K562 (cell line): ENCODE data around the gene RXFP3. TPM values are rescaled to one million over a fixed set of nuclear protein-coding genes. Genes with fewer than 3 reads are reported as not detected.
A peak's percentile ranks its signal among the peaks of the same experiment; 100 is the strongest.

Experiments used
- ATAC-seq: fragments of 200-7000 bp; cut with Tn5 transposase; 3 replicates; pipeline ENCODE4 v1.9.1; 2020; ENCODE audit warnings: moderate library complexity
- Bru-seq: library from RNA; stranded (reverse); fragments of 400-500 nt; gene quantifications from one replicate; lab custom pipeline; 2021; lab: Mats Ljungman, UMichigan
- BruChase-seq, 2 experiments: library from RNA; stranded (reverse); fragments of 400-500 nt; gene quantifications; one replicate each; lab custom pipeline; 2021; lab: Mats Ljungman, UMichigan
- BruUV-seq: library from RNA; stranded (reverse); fragments of 400-500 nt; replicated peaks from 2 replicates; lab custom pipeline; 2021; lab: Mats Ljungman, UMichigan
- CTCF ChIA-PET: fragments of 300-600 bp; formaldehyde crosslinking; extraction: SDS; loops from one replicate; lab custom pipeline; 2021; ENCODE audit warnings: low intra/inter-chr PET ratio; lab: Yijun Ruan, JAX
- POLR2A ChIA-PET: fragments of 300-600, 350-650 bp; sonication (Branson Sonifier 250); formaldehyde crosslinking; extraction: SDS; loops from one replicate; lab custom pipeline; 2021; ENCODE audit warnings: antibody characterized with exemption, inconsistent platforms; lab: Yijun Ruan, JAX
- DNase-seq, 4 experiments: peaks; one replicate each; pipeline versions ENCODE4 v3.0.0 to v3.0.0-alpha.2; 2011 to 2018; ENCODE audit warnings: low spot score in 3 of 4, mixed read lengths in 3 of 4; ENCODE audit errors: extremely low read depth in 1 of 4
- FAIRE-seq: peaks from 2 replicates; lab custom pipeline; 2011; peaks lifted over from hg19 to GRCh38; lab: Jason Lieb, UNC
- H2AFZ ChIP-seq: 2 replicates; pipeline ENCODE4 v1.6.0; 2011; ENCODE audit warnings: low read depth, low read length, control low read depth, inconsistent platforms
- H3K27ac ChIP-seq: fragments of 200-600 bp; 3 replicates; pipeline ENCODE4 v1.8.0; 2011; ENCODE audit warnings: low read depth, mild to moderate bottlenecking, control low read depth, inconsistent platforms, low read length, moderate library complexity, mixed read lengths; ENCODE audit errors: extremely low read depth
- H3K27me3 ChIP-seq, 2 experiments: fragments of 300-600 bp in 1 of 2; 2 replicates in 1 of 2; 3 replicates in 1 of 2; pipeline versions ENCODE4 v1.6.0 to v1.8.0; 2011; ENCODE audit warnings: inconsistent platforms in 2 of 2, low read length in 2 of 2, mild to moderate bottlenecking in 1 of 2, mixed read lengths in 1 of 2, moderate library complexity in 1 of 2; ENCODE audit not compliant: control insufficient read depth in 2 of 2, insufficient read depth in 2 of 2
- H3K36me3 ChIP-seq: fragments of 300-600 bp; 3 replicates; pipeline ENCODE4 v1.8.0; 2011; ENCODE audit warnings: mild to moderate bottlenecking, low read length, inconsistent platforms; ENCODE audit not compliant: control insufficient read depth, insufficient read depth
- H3K4me1 ChIP-seq, 2 experiments: fragments of 200-600 bp in 1 of 2; replicated peaks in 1 of 2; 2 replicates in 1 of 2; 3 replicates in 1 of 2; pipeline versions ENCODE4 v1.5.1 to v1.8.0; 2011; ENCODE audit warnings: inconsistent platforms in 2 of 2, low read length in 2 of 2, mild to moderate bottlenecking in 1 of 2, mixed read lengths in 1 of 2, moderate library complexity in 1 of 2; ENCODE audit not compliant: control insufficient read depth in 2 of 2, insufficient read depth in 2 of 2
- H3K4me2 ChIP-seq: 2 replicates; pipeline ENCODE4 v1.6.1; 2011; ENCODE audit warnings: low read length, control low read depth, inconsistent platforms, mixed read lengths; ENCODE audit not compliant: insufficient read depth
- H3K4me3 ChIP-seq: fragments of 200-600 bp; sonication (generic), shearing (Covaris generic); 2 replicates; pipeline ENCODE4 v1.5.1; 2016; ENCODE audit warnings: control low read depth, inconsistent platforms
- H3K79me2 ChIP-seq: fragments of 200-600 bp; 3 replicates; pipeline ENCODE4 v1.8.0; 2011; ENCODE audit warnings: low read length, inconsistent platforms; ENCODE audit not compliant: control insufficient read depth, insufficient read depth
- H3K9ac ChIP-seq, 2 experiments: 2 replicates each; pipeline versions ENCODE4 v1.6.0 to v1.6.1; 2011; ENCODE audit warnings: low read depth in 2 of 2, low read length in 2 of 2, control low read depth in 1 of 2, inconsistent platforms in 1 of 2, mild to moderate bottlenecking in 1 of 2, mixed read lengths in 1 of 2; ENCODE audit not compliant: insufficient read depth in 1 of 2
- H3K9me1 ChIP-seq: one replicate; pipeline ENCODE4 v1.6.0; 2011; ENCODE audit warnings: inconsistent platforms, mild to moderate bottlenecking, low read length, moderate library complexity; ENCODE audit not compliant: control insufficient read depth, insufficient read depth
- H3K9me3 ChIP-seq: replicated peaks from 2 replicates; pipeline ENCODE4 v1.5.1; 2011; ENCODE audit warnings: low read depth, low read length, inconsistent platforms; ENCODE audit not compliant: control insufficient read depth, insufficient read depth
- H4K20me1 ChIP-seq: replicated peaks from 2 replicates; pipeline ENCODE4 v1.6.1; 2011; ENCODE audit warnings: low read length, inconsistent platforms, mixed read lengths; ENCODE audit not compliant: control insufficient read depth, insufficient read depth
- C11orf30 ChIP-seq: fragments of 450-650 bp; IDR thresholded peaks from 2 replicates; pipeline ENCODE4 v1.6.1; 2016; ENCODE audit warnings: low read depth, mild to moderate bottlenecking
- COPS2 ChIP-seq: fragments of 450-650 bp; conservative IDR thresholded peaks from 2 replicates; pipeline ENCODE4 v1.6.1; 2016; ENCODE audit warnings: mild to moderate bottlenecking, moderate library complexity
- CSDE1 ChIP-seq, 2 experiments: fragments of 450-650 bp; IDR thresholded peaks; 2 replicates each; pipeline ENCODE4 v1.6.1; 2016; ENCODE audit warnings: mild to moderate bottlenecking in 1 of 2
- EHMT2 ChIP-seq: fragments of 450-650 bp; IDR thresholded peaks from 2 replicates; pipeline ENCODE4 v1.6.1; 2018; ENCODE audit warnings: antibody characterized with exemption
- FOXK2 ChIP-seq, 2 experiments: fragments of 450-650 bp; IDR thresholded peaks in 1 of 2; conservative IDR thresholded peaks in 1 of 2; 2 replicates each; pipeline ENCODE4 v1.6.1; 2016; ENCODE audit warnings: low read depth in 2 of 2, mild to moderate bottlenecking in 1 of 2
- HSF4 ChIP-seq: fragments of 250-450 bp; sonication (Bioruptor Pico); IDR thresholded peaks from 2 replicates; pipeline ENCODE4 v2.1.2; 2022; ENCODE audit warnings: mild to moderate bottlenecking, moderate library complexity, borderline replicate concordance
- KDM1A ChIP-seq, 2 experiments: fragments of 450-650 bp; IDR thresholded peaks; 2 replicates each; pipeline ENCODE4 v1.6.1; 2016; ENCODE audit warnings: mild to moderate bottlenecking in 2 of 2
- KLF16 ChIP-seq: IDR thresholded peaks from 2 replicates; pipeline ENCODE4 v1.6.1; 2016; ENCODE audit warnings: antibody characterized with exemption
- PML ChIP-seq: IDR thresholded peaks from 2 replicates; pipeline ENCODE4 v1.6.1; 2012; ENCODE audit warnings: low read length, inconsistent platforms
- SMAD2 ChIP-seq: fragments of 150-350 bp; IDR thresholded peaks from 2 replicates; pipeline ENCODE4 v1.6.1; 2014; ENCODE audit warnings: low read depth, mild to moderate bottlenecking, low read length
- TOE1 ChIP-seq, 2 experiments: fragments of 450-650 bp in 1 of 2; sonication (generic) in 1 of 2; formaldehyde crosslinking in 1 of 2; IDR thresholded peaks; 2 replicates each; pipeline versions ENCODE4 v1.7.1 to v1.8.0; 2016 to 2022; ENCODE audit warnings: borderline replicate concordance in 2 of 2, mild to moderate bottlenecking in 2 of 2, antibody characterized with exemption in 1 of 2, inconsistent platforms in 1 of 2, low read depth in 1 of 2, missing genetic modification reagents in 1 of 2, moderate library complexity in 1 of 2
- ZBTB1 ChIP-seq: sonication (generic); formaldehyde crosslinking; IDR thresholded peaks from 2 replicates; pipeline ENCODE4 v1.8.1; 2023; ENCODE audit warnings: missing genetic modification reagents, low read depth, mild to moderate bottlenecking, borderline replicate concordance
- ZNF143 ChIP-seq: sonication (generic); formaldehyde crosslinking; IDR thresholded peaks from 2 replicates; pipeline ENCODE4 v1.9.0; 2022; ENCODE audit warnings: mild to moderate bottlenecking, missing genetic modification reagents
- ZNF780A ChIP-seq: fragments of 250-450 bp; sonication (Bioruptor Pico); IDR thresholded peaks from 2 replicates; pipeline ENCODE4 v1.5.0; 2021; ENCODE audit warnings: mild to moderate bottlenecking
- WGBS: fragments of 100-300 bp; shearing (Covaris generic); methylation state at CpG from one replicate; pipeline ENCODE4 v1.1.6; 2016; ENCODE audit warnings: low coverage, mixed read lengths; ENCODE audit not compliant: insufficient coverage; ENCODE audit errors: missing lambda C conversion rate; 5-methylcytosine and 5-hydroxymethylcytosine counted together
- in situ Hi-C: fragments of 300-500 bp; cut with MboI; formaldehyde crosslinking; loops from 4 replicates; pipeline ENCODE4 v1.15.0; 2018; ENCODE audit warnings: inconsistent platforms, mixed read lengths
- intact Hi-C: fragments of 100-400 bp; cut with micrococcal nuclease; formaldehyde crosslinking; loops from 2 replicates; pipeline ENCODE4 v1.14.2; 2022
- long read RNA-seq, 3 experiments: library from polyadenylated mRNA in 2 of 3; library from RNA in 1 of 3; unstranded in 2 of 3; stranded (forward) in 1 of 3; transcript quantifications; one replicate each; pipeline ENCODE4 v2.0.0, GENCODE V29; 2019 to 2022
- polyA minus RNA-seq, 3 experiments: library from RNA; depleted of rRNA, polyadenylated mRNA; stranded (reverse); fragments of >200 nt; gene quantifications; 2 replicates each; pipeline ENCODE4 v1.2.3, GENCODE V29; 2011
- polyA plus RNA-seq, 8 experiments: library from polyadenylated mRNA; depleted of rRNA in 4 of 8; stranded (reverse) in 5 of 8; unstranded in 3 of 8; fragments of >200 nt; fragmentation: Nextera tagmentation in 2 of 8; fragmentation: Illumina TruSeq in 1 of 8; extraction: Ambion mirVana in 2 of 8; extraction: Trizol in 1 of 8; gene quantifications; 2 replicates each; pipeline versions ENCODE4 v1.2.1 to v1.2.3, GENCODE V29; 2011 to 2014; ENCODE audit warnings: inconsistent platforms in 1 of 8, missing spikeins in 1 of 8
- total RNA-seq, 7 experiments: library from RNA; depleted of rRNA in 6 of 7; stranded (reverse); fragments of >200 nt in 6 of 7; fragmentation: Illumina TruSeq in 2 of 7; extraction: Trizol in 2 of 7; gene quantifications; 2 replicates each; pipeline versions ENCODE4 v1.2.1 to v1.2.3, GENCODE V29; 2011 to 2021; ENCODE audit warnings: low replicate concordance in 1 of 7
- TF ChIP-seq, protein P1 (sequence below): fragments of 450-650 bp; formaldehyde crosslinking; IDR thresholded peaks from 2 replicates; pipeline ENCODE4 v1.4.0; 2020; ENCODE audit warnings: mild to moderate bottlenecking
- TF ChIP-seq, protein P2 (sequence below): conservative IDR thresholded peaks from 2 replicates; pipeline ENCODE4 v1.6.1; 2011; ENCODE audit warnings: low read depth, mild to moderate bottlenecking, low read length; ENCODE audit not compliant: control insufficient read depth

RXFP3 gene, protein sequence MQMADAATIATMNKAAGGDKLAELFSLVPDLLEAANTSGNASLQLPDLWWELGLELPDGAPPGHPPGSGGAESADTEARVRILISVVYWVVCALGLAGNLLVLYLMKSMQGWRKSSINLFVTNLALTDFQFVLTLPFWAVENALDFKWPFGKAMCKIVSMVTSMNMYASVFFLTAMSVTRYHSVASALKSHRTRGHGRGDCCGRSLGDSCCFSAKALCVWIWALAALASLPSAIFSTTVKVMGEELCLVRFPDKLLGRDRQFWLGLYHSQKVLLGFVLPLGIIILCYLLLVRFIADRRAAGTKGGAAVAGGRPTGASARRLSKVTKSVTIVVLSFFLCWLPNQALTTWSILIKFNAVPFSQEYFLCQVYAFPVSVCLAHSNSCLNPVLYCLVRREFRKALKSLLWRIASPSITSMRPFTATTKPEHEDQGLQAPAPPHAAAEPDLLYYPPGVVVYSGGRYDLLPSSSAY
- total RNA-seq (2011; cell fraction: chromatin; rRNA removed; ENCODE audit: low replicate concordance), result not detected in 2 replicates
- not detected in 2 replicates for total RNA-seq (2011; cell fraction: nucleolus; rRNA removed)
- total RNA-seq (2011; cell fraction: nucleoplasm; rRNA removed), result not detected in 2 replicates
- total RNA-seq (2014; rRNA removed), result not detected in 2 replicates
- not detected in 2 replicates for total RNA-seq (2014; rRNA removed; fragmentation: Illumina TruSeq; extraction: Trizol)
- not detected in 2 replicates for total RNA-seq (2015; rRNA removed; fragmentation: Illumina TruSeq; extraction: Trizol)
- total RNA-seq (2021), result not detected in 2 replicates
- not detected in 2 replicates for polyA plus RNA-seq (2011; rRNA removed)
- polyA plus RNA-seq (2011; cell fraction: cytosol; rRNA removed), result not detected in 2 replicates
- not detected in 2 replicates for polyA plus RNA-seq (2011; cell fraction: nucleus; rRNA removed)
- polyA plus RNA-seq (2012), result not detected in 2 replicates
- not detected in 2 replicates for polyA plus RNA-seq (2014; fragmentation: Illumina TruSeq; extraction: Trizol)
- not detected for polyA plus RNA-seq (2014; fragmentation: Nextera tagmentation; extraction: Ambion mirVana)
- polyA plus RNA-seq (2014; rRNA removed), result not detected in 2 replicates
- polyA minus RNA-seq (2011; rRNA and poly(A)+ RNA removed), result not detected in 2 replicates
- not detected in 2 replicates for polyA minus RNA-seq (2011; cell fraction: cytosol; rRNA and poly(A)+ RNA removed)
- polyA minus RNA-seq (2011; cell fraction: nucleus; rRNA and poly(A)+ RNA removed), result not detected in 2 replicates
- not detected for Bru-seq, nascent RNA
- BruChase-seq, experiment 1, labeled RNA remaining after a 2-hour chase, result not detected
- not detected for BruChase-seq, experiment 2, labeled RNA remaining after a 6-hour chase
- long read RNA-seq, experiment 1, result 0 reads
- long read RNA-seq, experiment 2, result 0 reads
- long read RNA-seq, experiment 3, result 0 reads

DNA sequence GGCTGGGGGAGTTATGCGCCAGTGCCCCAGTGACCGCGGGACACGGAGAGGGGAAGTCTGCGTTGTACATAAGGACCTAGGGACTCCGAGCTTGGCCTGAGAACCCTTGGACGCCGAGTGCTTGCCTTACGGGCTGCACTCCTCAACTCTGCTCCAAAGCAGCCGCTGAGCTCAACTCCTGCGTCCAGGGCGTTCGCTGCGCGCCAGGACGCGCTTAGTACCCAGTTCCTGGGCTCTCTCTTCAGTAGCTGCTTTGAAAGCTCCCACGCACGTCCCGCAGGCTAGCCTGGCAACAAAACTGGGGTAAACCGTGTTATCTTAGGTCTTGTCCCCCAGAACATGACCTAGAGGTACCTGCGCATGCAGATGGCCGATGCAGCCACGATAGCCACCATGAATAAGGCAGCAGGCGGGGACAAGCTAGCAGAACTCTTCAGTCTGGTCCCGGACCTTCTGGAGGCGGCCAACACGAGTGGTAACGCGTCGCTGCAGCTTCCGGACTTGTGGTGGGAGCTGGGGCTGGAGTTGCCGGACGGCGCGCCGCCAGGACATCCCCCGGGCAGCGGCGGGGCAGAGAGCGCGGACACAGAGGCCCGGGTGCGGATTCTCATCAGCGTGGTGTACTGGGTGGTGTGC is at the start of gene RXFP3:
RXFP3 (plus strand) TSS at position 6 of the 636 bp plus-strand sequence; CDS start at position 361, 355 bp downstream.
- H3K9ac ChIP-seq, result no peak within 1 kb of the TSS
- no peak within 1 kb of the TSS for H3K4me3 ChIP-seq
- H3K79me2 ChIP-seq, result no peaks in the 10 kb centered on the region
- no peak within 1 kb of the TSS for H2AFZ ChIP-seq
- H3K36me3 ChIP-seq, result no peaks in the 10 kb centered on the region
- peak; percentile 13; the same call in 1 of the 3 replicates for ATAC-seq
- in situ Hi-C loops, result no loop called here
- no peaks in the 10 kb centered on the region for H3K9me1 ChIP-seq
- no peak for FAIRE-seq
- H3K9me3 ChIP-seq, result no peaks in the 10 kb centered on the region
- intact Hi-C loops, result no loop called here
- CTCF ChIA-PET, result interaction anchor here (3.3 kb wide), 1 partner anchor 501 kb away, joined by 20 read pairs; no protein-coding TSS in a partner anchor
- no peak for DNase-seq
- H4K20me1 ChIP-seq, result no peaks in the 10 kb centered on the region
- BruUV-seq, result no TSS peak
- H3K27me3 ChIP-seq, result peaks cover 14 to 32% of the 10 kb centered on the region in 2 experiments
- POLR2A ChIA-PET, result no interaction called here
- WGBS, result 8% methylated on average over 45 of the region's 45 CpGs
- peaks cover 0 to 18% of the 10 kb centered on the region in 2 experiments; a peak in 2 of 5 replicates for H3K4me1 ChIP-seq
- H3K27ac ChIP-seq, result no peak within 1 kb of the TSS
- no peak within 1 kb of the TSS for H3K4me2 ChIP-seq
- TF ChIP-seq SMAD2 (no peak), KLF16 (no peak), ZNF780A (no peak), PML (no peak), COPS2 (no peak), EHMT2 (no peak), ZBTB1 (no peak), TOE1 (IDR thresholded peaks at IDR 0.05; ENCODE audit: borderline replicate concordance) (no peak), TOE1 (CRISPR knock-in tag; IDR thresholded peaks at IDR 0.05; ENCODE audit: borderline replicate concordance, low read depth) (no peak), C11orf30 (no peak), HSF4 (CRISPR knock-in tag) (no peak), KDM1A (IDR thresholded peaks at IDR 0.05) (no peak), FOXK2 (conservative IDR thresholded peaks at IDR 0.05 in 1 of 2, IDR thresholded peaks at IDR 0.05 in 1 of 2; ENCODE audit: low read depth in 2 of 2) (no peak), ZNF143 (CRISPR knock-in tag) (no peak), CSDE1 (IDR thresholded peaks at IDR 0.05) (no peak)
- TF ChIP-seq, protein P1, sequence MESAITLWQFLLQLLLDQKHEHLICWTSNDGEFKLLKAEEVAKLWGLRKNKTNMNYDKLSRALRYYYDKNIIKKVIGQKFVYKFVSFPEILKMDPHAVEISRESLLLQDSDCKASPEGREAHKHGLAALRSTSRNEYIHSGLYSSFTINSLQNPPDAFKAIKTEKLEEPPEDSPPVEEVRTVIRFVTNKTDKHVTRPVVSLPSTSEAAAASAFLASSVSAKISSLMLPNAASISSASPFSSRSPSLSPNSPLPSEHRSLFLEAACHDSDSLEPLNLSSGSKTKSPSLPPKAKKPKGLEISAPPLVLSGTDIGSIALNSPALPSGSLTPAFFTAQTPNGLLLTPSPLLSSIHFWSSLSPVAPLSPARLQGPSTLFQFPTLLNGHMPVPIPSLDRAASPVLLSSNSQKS (CRISPR knock-in tag), result no peak
- TF ChIP-seq, protein P2, sequence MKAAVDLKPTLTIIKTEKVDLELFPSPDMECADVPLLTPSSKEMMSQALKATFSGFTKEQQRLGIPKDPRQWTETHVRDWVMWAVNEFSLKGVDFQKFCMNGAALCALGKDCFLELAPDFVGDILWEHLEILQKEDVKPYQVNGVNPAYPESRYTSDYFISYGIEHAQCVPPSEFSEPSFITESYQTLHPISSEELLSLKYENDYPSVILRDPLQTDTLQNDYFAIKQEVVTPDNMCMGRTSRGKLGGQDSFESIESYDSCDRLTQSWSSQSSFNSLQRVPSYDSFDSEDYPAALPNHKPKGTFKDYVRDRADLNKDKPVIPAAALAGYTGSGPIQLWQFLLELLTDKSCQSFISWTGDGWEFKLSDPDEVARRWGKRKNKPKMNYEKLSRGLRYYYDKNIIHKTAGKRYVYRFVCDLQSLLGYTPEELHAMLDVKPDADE, result no peak
